Islet precursor cell (in vitro differentiated cells): ENCODE results near the gene PSMC3.

Experiments
- DNase-seq: peaks from one replicate; pipeline ENCODE4 v3.0.0-alpha.2; 2018

Gene PSMC3

GRCh38 chr11:47426062-47426956 lies at the start of gene PSMC3:
Gene PSMC3, minus strand, starts transcription at chr11:47426439. Its CDS starts 160 bp downstream, at chr11:47426279.
- peak; percentile 97 for DNase-seq

GRCh38 chr11:47470671-47471070 lies 44.4 kb upstream of the PSMC3 start:
- no peak for DNase-seq

GRCh38 chr11:47469361-47470179 lies 43.3 kb upstream of the PSMC3 start:
- DNase-seq, result no peak

GRCh38 chr11:47468598-47469214 lies 42.5 kb upstream of the PSMC3 start:
- DNase-seq, result no peak

GRCh38 chr11:47467357-47467756 lies 41.1 kb upstream of the PSMC3 start:
- DNase-seq, result no peak

- no peak for DNase-seq
Measured at GRCh38 chr11:47466701-47467250, 40.5 kb upstream of the PSMC3 start.

- no peak for DNase-seq
Measured at GRCh38 chr11:47466201-47466600, 40.0 kb upstream of the PSMC3 start.

- no peak for DNase-seq
Measured at GRCh38 chr11:47464483-47464882, 38.2 kb upstream of the PSMC3 start.

GRCh38 chr11:47461876-47462275 lies 35.6 kb upstream of the PSMC3 start:
- no peak for DNase-seq

- no peak for DNase-seq
Measured at GRCh38 chr11:47460571-47461235, 34.5 kb upstream of the PSMC3 start.

- peak; percentile 84 for DNase-seq
Measured at GRCh38 chr11:47454258-47454671, 28.0 kb upstream of the PSMC3 start.

- DNase-seq, result no peak
Measured at GRCh38 chr11:47453365-47453764, 27.1 kb upstream of the PSMC3 start.

GRCh38 chr11:47451990-47452389 lies 25.8 kb upstream of the PSMC3 start:
- DNase-seq, result no peak

GRCh38 chr11:47451436-47451835 lies 25.2 kb upstream of the PSMC3 start:
- no peak for DNase-seq

GRCh38 chr11:47449541-47449940 lies 23.3 kb upstream of the PSMC3 start:
- DNase-seq, result no peak

- no peak for DNase-seq
Measured at GRCh38 chr11:47448566-47449427, 22.6 kb upstream of the PSMC3 start, which contains the start of gene RAPSN. Gene RAPSN, minus strand, starts transcription at chr11:47449136. Its CDS starts 172 bp downstream, at chr11:47448964.

GRCh38 chr11:47447906-47448305 lies 21.7 kb upstream of the PSMC3 start:
- no peak for DNase-seq

GRCh38 chr11:47446833-47447232 lies 20.6 kb upstream of the PSMC3 start:
- no peak for DNase-seq

GRCh38 chr11:47445840-47446239 lies 19.6 kb upstream of the PSMC3 start:
- no peak for DNase-seq

GRCh38 chr11:47443817-47444216 lies 17.6 kb upstream of the PSMC3 start:
- no peak for DNase-seq

GRCh38 chr11:47443028-47443700 lies 16.9 kb upstream of the PSMC3 start:
- no peak for DNase-seq
